Thoracic aorta (tissue), 2 donors: ENCODE measurements around the gene LRRC8D. TPM values are rescaled to one million over a fixed set of nuclear protein-coding genes. Genes with fewer than 3 reads are reported as not detected.

ENCODE experiments used
- ATAC-seq: fragments of 150-250 bp; one replicate; pipeline ENCODE4 v1.8.0; 2017; ENCODE audit warnings: low read depth; ENCODE audit not compliant: insufficient number of reproducible peaks, low FRiP score
- DNase-seq: peaks from one replicate; pipeline ENCODE4 v3.0.0-alpha.2; 2020; ENCODE audit warnings: low spot score
- H3K27ac ChIP-seq, 2 donors: fragments of 200-600 bp; sonication (generic); 1 replicate in 1 of 2; 2 replicates in 1 of 2; pipeline ENCODE4 v1.5.1; 2016; ENCODE audit warnings: mild to moderate bottlenecking in 2 of 2, moderate library complexity in 2 of 2
- H3K27me3 ChIP-seq: fragments of 200-600 bp; sonication (generic); replicated peaks from 2 replicates; pipeline ENCODE4 v1.6.0; 2016; ENCODE audit warnings: mild to moderate bottlenecking; ENCODE audit not compliant: insufficient read depth
- H3K36me3 ChIP-seq: fragments of 200-600 bp; sonication (generic); one replicate; pipeline ENCODE4 v1.5.1; 2016
- H3K4me1 ChIP-seq, 2 donors: fragments of 200-600 bp; sonication (generic); 1 replicate in 1 of 2; 2 replicates in 1 of 2; pipeline versions ENCODE4 v1.5.1 to v1.6.0; 2016; ENCODE audit warnings: low read depth in 2 of 2, mild to moderate bottlenecking in 1 of 2; ENCODE audit not compliant: control insufficient read depth in 1 of 2
- H3K4me3 ChIP-seq: fragments of 200-600 bp; sonication (generic); 2 replicates; pipeline ENCODE4 v1.5.1; 2016; ENCODE audit warnings: mild to moderate bottlenecking
- H3K9me3 ChIP-seq: fragments of 200-600 bp; sonication (generic); 2 replicates; pipeline ENCODE4 v1.5.1; 2016
- CTCF ChIP-seq: fragments of 200-600 bp; sonication (generic); IDR thresholded peaks from one replicate; pipeline ENCODE4 v1.5.1; 2019; ENCODE audit warnings: antibody characterized with exemption
- total RNA-seq, 2 donors: library from RNA; depleted of rRNA; stranded (reverse); fragments of >200 nt; gene quantifications; one replicate each; pipeline versions ENCODE4 v1.1.0 to v1.2.3, GENCODE V29; 2016

LRRC8D gene
- total RNA-seq, 2 donors from 2014 or later: 8.8 to 10.7 TPM

DNA sequence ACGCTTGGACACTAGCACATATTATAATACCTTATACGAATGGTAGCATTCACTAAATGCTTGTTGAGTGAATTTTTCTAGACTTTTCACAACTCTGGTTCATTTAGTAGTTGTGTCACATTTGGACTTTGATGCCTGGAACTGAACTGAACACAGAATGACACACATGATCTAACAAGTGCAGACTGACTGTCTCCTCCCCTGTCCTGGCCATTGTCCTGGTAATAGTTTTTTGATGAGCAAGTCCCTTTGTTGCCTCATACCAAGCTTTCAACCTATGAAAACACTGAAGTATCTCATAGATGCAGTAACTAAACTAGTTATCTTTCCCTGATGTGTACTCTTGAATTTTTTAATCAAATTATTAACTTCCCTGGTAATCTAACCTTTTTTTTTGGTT is 66.4 kb downstream of the LRRC8D start:
- no peak for TF ChIP-seq CTCF
- Histone ChIP-seq H3K4me1 (no peaks in the 10 kb centered on the region), H3K27ac (no peak overlapping the region), H3K27me3 (no peaks in the 10 kb centered on the region), H3K4me3 (no peak overlapping the region), H3K9me3 (no peaks in the 10 kb centered on the region), H3K36me3 (no peaks in the 10 kb centered on the region)
- DNase-seq (no peak), ATAC-seq (no peak)

GRCh38 chr1:89887713-89888112 is 66.9 kb downstream of the LRRC8D start:
- no peak overlapping the region for H3K27ac ChIP-seq
- no peaks in the 10 kb centered on the region for H3K27me3 ChIP-seq
- TF ChIP-seq CTCF: no peak
- H3K4me3 ChIP-seq: no peak overlapping the region
- no peaks in the 10 kb centered on the region for H3K36me3 ChIP-seq
- H3K9me3 ChIP-seq: no peaks in the 10 kb centered on the region
- DNase-seq: no peak
- no peak for ATAC-seq
- H3K4me1 ChIP-seq: no peaks in the 10 kb centered on the region

DNA sequence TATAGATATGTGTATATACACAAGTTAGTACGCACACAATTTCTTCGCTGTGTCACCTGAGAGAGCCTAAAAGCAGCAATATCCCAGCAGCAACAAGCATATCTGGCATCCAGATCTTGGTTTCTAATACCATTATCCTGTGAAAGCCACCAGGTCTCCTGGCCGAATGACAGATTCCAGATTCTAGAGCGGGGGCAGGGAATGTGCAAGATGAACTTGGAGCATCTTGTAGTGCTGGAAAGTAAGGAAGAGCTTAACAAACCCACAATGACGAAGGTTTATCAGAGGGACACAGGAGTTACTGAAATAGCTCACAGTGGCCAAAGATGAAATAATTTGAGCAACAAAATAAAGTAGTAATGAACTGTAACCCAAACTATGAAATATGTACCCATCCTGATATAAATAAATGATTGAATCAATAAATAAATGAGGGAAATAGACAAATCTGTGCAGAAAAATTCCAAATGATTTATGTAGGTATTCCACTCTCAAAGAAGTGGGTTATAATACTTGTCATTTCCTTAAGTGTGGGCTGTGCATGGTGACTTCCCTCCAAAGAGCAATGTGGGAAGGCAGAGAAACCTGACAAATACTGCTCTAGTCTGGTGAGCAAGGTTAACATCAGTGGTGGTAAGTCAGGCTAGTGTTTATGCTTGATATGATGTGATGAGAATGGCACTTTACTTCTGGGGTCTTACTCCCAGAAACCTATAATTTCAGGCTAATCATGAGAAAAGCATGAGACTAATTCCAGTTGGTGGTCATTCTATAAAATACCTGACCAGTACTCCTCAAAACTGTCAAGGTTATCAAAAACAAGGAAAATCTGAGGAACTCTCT is 67.9 kb downstream of the LRRC8D start:
- TF ChIP-seq CTCF: no peak
- no peaks in the 10 kb centered on the region for H3K36me3 ChIP-seq
- H3K9me3 ChIP-seq: no peaks in the 10 kb centered on the region
- no peaks in the 10 kb centered on the region for H3K27me3 ChIP-seq
- no peak overlapping the region for H3K27ac ChIP-seq
- ATAC-seq (no peak), DNase-seq (no peak)
- H3K4me3 ChIP-seq: no peak overlapping the region
- H3K4me1 ChIP-seq: no peaks in the 10 kb centered on the region

- Histone ChIP-seq H3K27ac (no peak overlapping the region), H3K4me1 (no peaks in the 10 kb centered on the region), H3K27me3 (no peaks in the 10 kb centered on the region), H3K4me3 (no peak overlapping the region), H3K9me3 (no peaks in the 10 kb centered on the region), H3K36me3 (no peaks in the 10 kb centered on the region)
- ATAC-seq: no peak
- DNase-seq: no peak
- TF ChIP-seq CTCF: no peak
Observed at GRCh38 chr1:89889323-89889615, 68.4 kb downstream of the LRRC8D start.

- no peaks in the 10 kb centered on the region for H3K9me3 ChIP-seq
- no peak overlapping the region for H3K27ac ChIP-seq
- DNase-seq (no peak), ATAC-seq (no peak)
- H3K4me3 ChIP-seq: no peak overlapping the region
- H3K4me1 ChIP-seq: no peaks in the 10 kb centered on the region
- no peaks in the 10 kb centered on the region for H3K36me3 ChIP-seq
- no peak for TF ChIP-seq CTCF
- no peaks in the 10 kb centered on the region for H3K27me3 ChIP-seq
Observed at GRCh38 chr1:89890085-89890752, 69.4 kb downstream of the LRRC8D start.
